ENCODE data around the gene THADA. TPM values are rescaled to one million over a fixed set of nuclear protein-coding genes. Genes with fewer than 3 reads are reported as not detected.

THADA gene
- total RNA-seq, 6 donors from 2014 or later = 23.6 to 57.5 (median 37.3) TPM

DNA sequence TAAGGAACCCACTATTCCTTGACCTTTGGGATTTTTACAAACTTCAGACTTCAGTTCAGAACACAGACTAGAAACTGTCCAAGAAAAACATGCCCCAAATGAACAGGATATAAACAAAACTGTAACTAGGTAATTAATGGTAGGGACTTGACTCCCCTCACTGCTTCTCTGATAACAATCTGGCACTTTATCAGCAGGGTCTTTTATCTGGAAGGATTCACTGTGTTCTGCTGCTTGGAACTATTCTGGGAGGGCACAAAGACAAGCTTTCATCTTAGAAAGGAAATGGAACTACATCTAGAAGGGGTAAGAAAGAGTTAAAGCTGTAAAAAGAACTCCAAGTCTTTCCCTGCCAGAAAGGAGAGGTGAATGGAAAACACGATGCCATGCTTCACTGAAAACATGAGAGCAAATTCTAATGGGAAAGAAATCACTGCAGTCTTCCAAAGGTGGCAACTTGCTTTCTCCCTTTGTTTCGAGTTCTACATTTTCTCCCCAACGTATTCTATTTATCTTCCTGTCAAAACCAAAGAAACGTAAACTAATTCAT lies 181.2 kb downstream of the THADA start:
- H3K27me3 ChIP-seq = no peaks in the 10 kb centered on the region
- TF ChIP-seq EP300 (IDR thresholded peaks at IDR 0.05) = no peak
- no peak overlapping the region for H3K27ac ChIP-seq
- ATAC-seq (ENCODE audit: low FRiP score in 2 of 2) (no peak), DNase-seq (no peak)
- no peaks in the 10 kb centered on the region for H3K36me3 ChIP-seq
- 72 to 85% methylated on average over 4 of the region's 4 CpGs for WGBS, 2 donors
- peaks cover 0 to 13% (median 6%) of the 10 kb centered on the region in 4 donors for H3K4me1 ChIP-seq
- no peak overlapping the region for H3K4me3 ChIP-seq
- no peaks in the 10 kb centered on the region for H3K9me3 ChIP-seq

DNA sequence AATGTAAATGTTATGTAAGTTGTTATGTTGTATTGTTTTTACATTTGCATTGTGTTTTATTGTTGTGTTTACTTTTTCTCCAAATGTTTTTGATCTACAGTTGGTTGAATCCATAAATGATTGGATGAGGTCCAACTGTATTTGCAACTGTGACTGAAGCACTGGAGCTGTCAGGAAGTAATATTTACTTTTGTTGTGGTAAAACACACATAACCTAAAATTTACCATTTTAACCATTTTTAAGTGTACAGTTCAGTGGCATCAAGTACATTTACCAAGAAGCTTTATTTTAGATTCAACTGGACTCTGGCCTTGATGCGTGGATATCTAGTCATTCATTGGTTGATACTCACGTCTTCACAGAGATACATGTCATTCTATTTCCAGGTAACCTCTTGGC lies 181.8 kb downstream of the THADA start:
- no peaks in the 10 kb centered on the region for H3K36me3 ChIP-seq
- DNase-seq (no peak), ATAC-seq (ENCODE audit: low FRiP score in 2 of 2) (no peak)
- WGBS, 2 donors = 94 to 100% methylated on average over 2 of the region's 2 CpGs
- H3K9me3 ChIP-seq = no peaks in the 10 kb centered on the region
- no peak overlapping the region for H3K27ac ChIP-seq
- H3K27me3 ChIP-seq = no peaks in the 10 kb centered on the region
- peaks cover 0 to 13% (median 6%) of the 10 kb centered on the region in 4 donors for H3K4me1 ChIP-seq
- TF ChIP-seq, protein P1, sequence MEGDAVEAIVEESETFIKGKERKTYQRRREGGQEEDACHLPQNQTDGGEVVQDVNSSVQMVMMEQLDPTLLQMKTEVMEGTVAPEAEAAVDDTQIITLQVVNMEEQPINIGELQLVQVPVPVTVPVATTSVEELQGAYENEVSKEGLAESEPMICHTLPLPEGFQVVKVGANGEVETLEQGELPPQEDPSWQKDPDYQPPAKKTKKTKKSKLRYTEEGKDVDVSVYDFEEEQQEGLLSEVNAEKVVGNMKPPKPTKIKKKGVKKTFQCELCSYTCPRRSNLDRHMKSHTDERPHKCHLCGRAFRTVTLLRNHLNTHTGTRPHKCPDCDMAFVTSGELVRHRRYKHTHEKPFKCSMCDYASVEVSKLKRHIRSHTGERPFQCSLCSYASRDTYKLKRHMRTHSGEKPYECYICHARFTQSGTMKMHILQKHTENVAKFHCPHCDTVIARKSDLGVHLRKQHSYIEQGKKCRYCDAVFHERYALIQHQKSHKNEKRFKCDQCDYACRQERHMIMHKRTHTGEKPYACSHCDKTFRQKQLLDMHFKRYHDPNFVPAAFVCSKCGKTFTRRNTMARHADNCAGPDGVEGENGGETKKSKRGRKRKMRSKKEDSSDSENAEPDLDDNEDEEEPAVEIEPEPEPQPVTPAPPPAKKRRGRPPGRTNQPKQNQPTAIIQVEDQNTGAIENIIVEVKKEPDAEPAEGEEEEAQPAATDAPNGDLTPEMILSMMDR (IDR thresholded peaks at IDR 0.05) = no peak
- TF ChIP-seq POLR2AphosphoS5 (IDR thresholded peaks at IDR 0.05) (no peak), EP300 (IDR thresholded peaks at IDR 0.05) (no peak), POLR2A (IDR thresholded peaks at IDR 0.05) (no peak)
- H3K4me3 ChIP-seq = no peak overlapping the region

DNA sequence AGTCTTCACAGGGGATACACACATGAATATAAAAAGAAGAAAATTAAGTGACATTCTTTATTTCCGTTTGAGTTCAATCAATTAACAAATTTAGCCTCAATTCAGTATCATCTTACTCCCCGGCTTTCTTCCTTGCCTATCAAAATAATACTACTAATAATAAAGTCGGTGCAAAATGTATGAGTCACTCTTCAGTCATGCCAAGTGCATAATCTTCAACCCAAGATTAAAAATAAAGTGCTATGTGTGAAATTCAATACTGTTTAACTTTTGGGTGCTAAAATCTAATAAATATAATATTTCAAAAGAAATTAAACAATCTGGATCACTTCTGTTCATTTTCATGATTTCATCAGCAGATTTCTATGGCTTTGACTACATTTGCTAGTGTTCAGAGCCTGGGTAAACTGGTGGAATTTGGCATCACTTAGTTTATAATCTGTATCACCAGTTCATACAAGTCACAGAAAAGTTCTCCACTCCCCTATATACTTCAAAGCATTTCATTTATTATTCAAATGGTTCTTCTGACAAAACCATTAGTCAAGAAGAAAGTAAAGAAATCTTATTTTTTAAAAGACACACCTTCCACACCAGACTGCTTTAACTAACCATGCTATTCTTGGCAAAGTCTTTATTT lies 183.6 kb downstream of the THADA start:
- ATAC-seq (ENCODE audit: low FRiP score in 2 of 2) = peak in 1 of 2 donors; percentile 50
- Histone ChIP-seq H3K4me1 (peaks cover 0 to 14% (median 6%) of the 10 kb centered on the region in 4 donors), H3K9me3 (no peaks in the 10 kb centered on the region), H3K27ac (no peak overlapping the region), H3K4me3 (no peak overlapping the region), H3K36me3 (no peaks in the 10 kb centered on the region), H3K27me3 (no peaks in the 10 kb centered on the region)
- DNase-seq = no peak
- WGBS, 2 donors = 54 to 61% methylated on average over 3 of the region's 3 CpGs
- TF ChIP-seq, protein P1 (IDR thresholded peaks at IDR 0.05) = no peak
- TF ChIP-seq POLR2A (IDR thresholded peaks at IDR 0.05) (no peak), EP300 (IDR thresholded peaks at IDR 0.05) (no peak), POLR2AphosphoS5 (IDR thresholded peaks at IDR 0.05) (no peak)

DNA sequence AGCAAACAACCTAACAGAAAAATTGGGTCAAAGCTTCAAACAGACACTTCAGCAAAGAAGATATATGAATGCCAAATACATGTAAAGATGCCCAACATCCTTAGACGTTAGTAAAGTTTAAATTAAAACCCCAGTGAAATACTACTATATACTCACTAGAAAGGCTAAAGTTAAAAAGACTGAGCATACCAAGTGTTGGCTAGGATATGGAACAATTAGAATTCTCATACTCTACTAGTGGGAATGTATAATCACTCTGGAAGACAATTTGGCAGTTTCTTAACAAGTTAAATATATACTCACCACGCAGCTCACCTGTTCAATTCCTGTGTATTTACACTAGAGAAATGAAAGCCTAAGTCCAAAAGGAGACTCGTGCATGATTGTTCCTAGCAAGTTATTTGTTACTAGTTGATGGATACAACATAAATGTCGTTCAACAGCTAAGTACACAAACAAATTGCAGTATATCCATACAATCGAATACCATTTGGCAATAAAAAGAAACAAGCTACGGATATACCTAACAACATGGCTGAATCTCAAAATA lies 185.7 kb downstream of the THADA start:
- no peak overlapping the region for H3K4me3 ChIP-seq
- no peaks in the 10 kb centered on the region for H3K36me3 ChIP-seq
- H3K4me1 ChIP-seq = peaks cover 0 to 13% (median 4%) of the 10 kb centered on the region in 4 donors
- no peaks in the 10 kb centered on the region for H3K27me3 ChIP-seq
- no peaks in the 10 kb centered on the region for H3K9me3 ChIP-seq
- WGBS, 2 donors = 92 to 95% methylated on average over 6 of the region's 6 CpGs
- TF ChIP-seq POLR2A (IDR thresholded peaks at IDR 0.05) = no peak
- TF ChIP-seq POLR2AphosphoS5 (IDR thresholded peaks at IDR 0.05) = no peak
- TF ChIP-seq EP300 (IDR thresholded peaks at IDR 0.05) = no peak
- TF ChIP-seq, protein P1 (IDR thresholded peaks at IDR 0.05) = no peak
- no peak for DNase-seq
- no peak for ATAC-seq (ENCODE audit: low FRiP score in 2 of 2)
- no peak overlapping the region for H3K27ac ChIP-seq

DNA sequence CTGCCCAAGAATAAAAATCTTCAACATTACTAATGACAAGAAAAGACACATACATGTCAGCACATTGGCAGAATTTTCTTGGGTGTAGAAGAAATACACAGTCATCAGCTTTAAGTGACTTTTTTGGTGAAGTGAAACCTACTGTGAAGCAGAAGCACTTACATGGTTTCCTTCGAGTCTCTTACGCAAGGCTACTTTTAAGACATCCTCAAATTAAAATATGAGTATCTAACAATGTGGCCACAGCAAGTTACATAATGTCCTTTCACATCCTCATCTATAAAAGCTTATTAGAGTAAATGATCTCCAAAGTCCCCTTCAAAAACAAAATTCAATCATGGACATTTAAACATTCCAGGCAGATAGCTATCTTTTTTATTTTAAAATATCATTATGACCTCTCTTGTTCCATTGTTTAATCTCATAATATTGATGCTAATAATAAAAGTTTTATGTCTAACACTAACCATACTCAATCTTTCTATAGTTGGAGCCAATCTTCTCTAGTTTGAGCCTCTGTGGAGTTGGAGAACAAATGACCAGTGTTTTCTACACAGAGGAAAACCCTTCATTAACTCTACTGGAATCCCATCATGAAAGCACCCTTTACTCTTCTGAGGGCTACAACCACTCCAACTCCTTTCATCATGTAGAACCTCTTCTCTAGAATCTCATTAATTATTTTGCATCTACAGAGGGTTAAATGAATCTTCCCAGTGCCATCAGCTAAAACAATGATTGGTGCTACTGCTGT lies 187.3 kb downstream of the THADA start:
- ATAC-seq (ENCODE audit: low FRiP score in 2 of 2) (peak in 1 of 2 donors; percentile 85), DNase-seq (no peak)
- no peaks in the 10 kb centered on the region for H3K27me3 ChIP-seq
- peaks cover 0 to 13% (median 4%) of the 10 kb centered on the region in 4 donors for H3K4me1 ChIP-seq
- H3K36me3 ChIP-seq = no peaks in the 10 kb centered on the region
- no peak overlapping the region for H3K4me3 ChIP-seq
- TF ChIP-seq POLR2AphosphoS5 (IDR thresholded peaks at IDR 0.05) (no peak), EP300 (IDR thresholded peaks at IDR 0.05) (peak in 1 of 4 donors; percentile 24)
- H3K27ac ChIP-seq = peak overlapping the region in 3 of 4 donors; percentile 36 to 58 (median 37)
- 43 to 51% methylated on average over 2 of the region's 2 CpGs for WGBS, 2 donors
- no peaks in the 10 kb centered on the region for H3K9me3 ChIP-seq

Measured in upper lobe of left lung (tissue), 6 donors.